ENCODE measurements around the gene ZNF550.
A peak's percentile ranks its signal among the peaks of the same experiment; 100 is the strongest.
"Not testable (repeated sequence)": the region's sequence is repeated elsewhere in the genome, so short reads cannot be mapped to it uniquely, and the experiment has no call there.

ZNF550 gene

DNA sequence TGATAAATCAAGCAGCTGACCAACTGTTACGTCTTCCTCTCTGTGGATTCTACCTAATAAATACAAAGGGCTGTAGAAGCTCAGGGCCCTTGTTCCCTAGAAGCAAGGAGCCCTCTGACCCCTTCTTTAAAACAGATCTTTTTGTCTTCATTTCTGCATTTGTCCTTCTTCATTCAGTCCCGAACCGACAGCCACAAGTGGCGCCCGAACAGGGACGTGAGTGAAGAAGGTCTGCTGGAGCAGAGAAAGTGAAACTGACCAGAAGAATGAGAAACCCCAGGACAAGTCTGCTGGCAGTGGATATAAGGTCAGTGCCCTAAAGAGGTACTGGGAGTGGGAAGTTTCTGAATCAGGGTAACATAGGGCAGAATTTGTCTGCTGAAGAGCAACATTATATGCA, 46.8 kb downstream of the ZNF550 start:
- Histone ChIP-seq H3K27ac (replicated peaks) (no peak overlapping the region), H3K27me3 (ENCODE audit: insufficient read depth, poor library complexity, severe bottlenecking) (no peaks in the 10 kb centered on the region), H3K4me3 (replicated peaks; ENCODE audit: insufficient read depth, low read length) (no peak overlapping the region)
- no peak for TF ChIP-seq GABPA (IDR thresholded peaks at IDR 0.05; ENCODE audit: low read depth)
- TF ChIP-seq, protein P1, sequence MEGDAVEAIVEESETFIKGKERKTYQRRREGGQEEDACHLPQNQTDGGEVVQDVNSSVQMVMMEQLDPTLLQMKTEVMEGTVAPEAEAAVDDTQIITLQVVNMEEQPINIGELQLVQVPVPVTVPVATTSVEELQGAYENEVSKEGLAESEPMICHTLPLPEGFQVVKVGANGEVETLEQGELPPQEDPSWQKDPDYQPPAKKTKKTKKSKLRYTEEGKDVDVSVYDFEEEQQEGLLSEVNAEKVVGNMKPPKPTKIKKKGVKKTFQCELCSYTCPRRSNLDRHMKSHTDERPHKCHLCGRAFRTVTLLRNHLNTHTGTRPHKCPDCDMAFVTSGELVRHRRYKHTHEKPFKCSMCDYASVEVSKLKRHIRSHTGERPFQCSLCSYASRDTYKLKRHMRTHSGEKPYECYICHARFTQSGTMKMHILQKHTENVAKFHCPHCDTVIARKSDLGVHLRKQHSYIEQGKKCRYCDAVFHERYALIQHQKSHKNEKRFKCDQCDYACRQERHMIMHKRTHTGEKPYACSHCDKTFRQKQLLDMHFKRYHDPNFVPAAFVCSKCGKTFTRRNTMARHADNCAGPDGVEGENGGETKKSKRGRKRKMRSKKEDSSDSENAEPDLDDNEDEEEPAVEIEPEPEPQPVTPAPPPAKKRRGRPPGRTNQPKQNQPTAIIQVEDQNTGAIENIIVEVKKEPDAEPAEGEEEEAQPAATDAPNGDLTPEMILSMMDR (IDR thresholded peaks at IDR 0.05; ENCODE audit: insufficient read depth, low read length): no peak
- TF ChIP-seq POLR2AphosphoS5 (IDR thresholded peaks at IDR 0.05; ENCODE audit: low read depth): no peak
- no peak for TF ChIP-seq SPI1 (IDR thresholded peaks at IDR 0.05; ENCODE audit: borderline replicate concordance, low read depth)
- TF ChIP-seq, protein P2, sequence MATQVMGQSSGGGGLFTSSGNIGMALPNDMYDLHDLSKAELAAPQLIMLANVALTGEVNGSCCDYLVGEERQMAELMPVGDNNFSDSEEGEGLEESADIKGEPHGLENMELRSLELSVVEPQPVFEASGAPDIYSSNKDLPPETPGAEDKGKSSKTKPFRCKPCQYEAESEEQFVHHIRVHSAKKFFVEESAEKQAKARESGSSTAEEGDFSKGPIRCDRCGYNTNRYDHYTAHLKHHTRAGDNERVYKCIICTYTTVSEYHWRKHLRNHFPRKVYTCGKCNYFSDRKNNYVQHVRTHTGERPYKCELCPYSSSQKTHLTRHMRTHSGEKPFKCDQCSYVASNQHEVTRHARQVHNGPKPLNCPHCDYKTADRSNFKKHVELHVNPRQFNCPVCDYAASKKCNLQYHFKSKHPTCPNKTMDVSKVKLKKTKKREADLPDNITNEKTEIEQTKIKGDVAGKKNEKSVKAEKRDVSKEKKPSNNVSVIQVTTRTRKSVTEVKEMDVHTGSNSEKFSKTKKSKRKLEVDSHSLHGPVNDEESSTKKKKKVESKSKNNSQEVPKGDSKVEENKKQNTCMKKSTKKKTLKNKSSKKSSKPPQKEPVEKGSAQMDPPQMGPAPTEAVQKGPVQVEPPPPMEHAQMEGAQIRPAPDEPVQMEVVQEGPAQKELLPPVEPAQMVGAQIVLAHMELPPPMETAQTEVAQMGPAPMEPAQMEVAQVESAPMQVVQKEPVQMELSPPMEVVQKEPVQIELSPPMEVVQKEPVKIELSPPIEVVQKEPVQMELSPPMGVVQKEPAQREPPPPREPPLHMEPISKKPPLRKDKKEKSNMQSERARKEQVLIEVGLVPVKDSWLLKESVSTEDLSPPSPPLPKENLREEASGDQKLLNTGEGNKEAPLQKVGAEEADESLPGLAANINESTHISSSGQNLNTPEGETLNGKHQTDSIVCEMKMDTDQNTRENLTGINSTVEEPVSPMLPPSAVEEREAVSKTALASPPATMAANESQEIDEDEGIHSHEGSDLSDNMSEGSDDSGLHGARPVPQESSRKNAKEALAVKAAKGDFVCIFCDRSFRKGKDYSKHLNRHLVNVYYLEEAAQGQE (IDR thresholded peaks at IDR 0.05; ENCODE audit: insufficient replicate concordance, low read depth): no peak
- DNase-seq (ENCODE audit: low read depth in 1 of 2, low spot score in 1 of 2): no peak

DNA sequence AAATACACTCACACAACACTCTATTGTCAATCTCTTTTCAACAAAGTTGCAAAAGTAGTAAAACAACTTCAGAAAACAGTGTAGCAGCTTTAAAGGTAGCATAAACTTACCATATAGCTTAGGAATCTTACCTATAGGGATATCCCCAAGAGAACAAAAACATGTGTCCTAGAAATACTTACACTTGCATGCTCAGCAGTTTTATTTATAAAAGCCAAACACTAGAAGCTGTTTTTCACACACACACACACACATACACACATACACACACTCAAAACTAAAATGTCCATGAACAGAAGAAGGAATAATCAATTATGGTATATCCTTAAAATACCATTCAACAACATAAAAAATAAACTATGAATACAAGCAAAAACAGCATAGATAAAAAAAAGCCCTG, 48.2 kb downstream of the ZNF550 start:
- Histone ChIP-seq H3K27ac (replicated peaks) (no peak overlapping the region), H3K4me3 (replicated peaks; ENCODE audit: insufficient read depth, low read length) (no peak overlapping the region), H3K27me3 (ENCODE audit: insufficient read depth, poor library complexity, severe bottlenecking) (no peaks in the 10 kb centered on the region)
- TF ChIP-seq POLR2AphosphoS5 (IDR thresholded peaks at IDR 0.05; ENCODE audit: low read depth): no peak
- no peak for TF ChIP-seq SPI1 (IDR thresholded peaks at IDR 0.05; ENCODE audit: borderline replicate concordance, low read depth)
- no peak for TF ChIP-seq GABPA (IDR thresholded peaks at IDR 0.05; ENCODE audit: low read depth)
- TF ChIP-seq, protein P1 (IDR thresholded peaks at IDR 0.05; ENCODE audit: insufficient read depth, low read length): no peak
- TF ChIP-seq, protein P2 (IDR thresholded peaks at IDR 0.05; ENCODE audit: insufficient replicate concordance, low read depth): no peak
- DNase-seq (ENCODE audit: low read depth in 1 of 2, low spot score in 1 of 2): no peak

DNA sequence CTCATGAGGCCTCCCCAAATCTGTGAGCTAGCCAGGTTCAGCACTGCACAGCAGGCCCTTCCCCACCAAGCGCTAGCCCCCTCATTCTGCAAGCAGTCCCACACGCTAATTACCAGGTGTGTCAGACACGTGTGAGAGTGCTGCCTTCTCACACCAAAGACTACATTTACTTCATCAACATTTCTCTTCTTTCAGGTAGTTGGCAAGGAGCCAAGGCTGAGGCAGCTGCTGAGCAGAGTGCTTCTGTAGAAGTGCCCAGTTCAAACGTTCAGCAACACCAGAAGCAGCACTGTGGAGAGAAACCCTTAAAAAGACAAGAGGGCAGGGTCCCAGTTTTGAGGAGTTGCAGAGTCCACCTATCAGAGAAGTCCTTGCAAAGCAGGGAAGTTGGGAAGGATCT, 53.5 kb downstream of the ZNF550 start:
- Histone ChIP-seq H3K27me3 (ENCODE audit: insufficient read depth, poor library complexity, severe bottlenecking) (no peaks in the 10 kb centered on the region), H3K27ac (replicated peaks) (no peak overlapping the region), H3K4me3 (replicated peaks; ENCODE audit: insufficient read depth, low read length) (no peak overlapping the region)
- DNase-seq (ENCODE audit: low read depth in 1 of 2, low spot score in 1 of 2): no peak
- no peak for TF ChIP-seq SPI1 (IDR thresholded peaks at IDR 0.05; ENCODE audit: borderline replicate concordance, low read depth)

DNA sequence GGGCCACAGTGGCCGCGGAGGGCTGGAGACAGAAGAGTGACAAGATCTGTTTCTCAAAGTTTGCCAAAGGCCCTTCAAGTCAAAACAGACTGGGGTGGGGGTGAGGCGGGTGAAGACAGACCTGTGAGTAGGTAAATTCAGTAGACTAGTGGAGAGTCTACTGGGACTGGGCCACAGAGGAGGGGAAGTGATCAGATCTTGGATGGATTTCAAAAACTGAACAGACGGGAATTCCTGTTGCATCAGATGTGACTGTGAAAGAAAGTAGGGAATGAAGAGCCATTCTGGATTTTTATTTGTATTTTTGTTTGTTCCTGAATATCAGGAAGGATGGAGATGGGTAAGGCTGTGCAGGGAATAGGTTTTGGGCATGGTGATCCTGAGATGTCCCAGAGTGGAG, 59.3 kb downstream of the ZNF550 start:
- H3K4me3 ChIP-seq (replicated peaks; ENCODE audit: insufficient read depth, low read length): peak overlapping the region; percentile 25
- H3K27me3 ChIP-seq (ENCODE audit: insufficient read depth, poor library complexity, severe bottlenecking); DNase-seq (ENCODE audit: low read depth in 1 of 2, low spot score in 1 of 2); H3K27ac ChIP-seq (replicated peaks): not testable (repeated sequence)

DNA sequence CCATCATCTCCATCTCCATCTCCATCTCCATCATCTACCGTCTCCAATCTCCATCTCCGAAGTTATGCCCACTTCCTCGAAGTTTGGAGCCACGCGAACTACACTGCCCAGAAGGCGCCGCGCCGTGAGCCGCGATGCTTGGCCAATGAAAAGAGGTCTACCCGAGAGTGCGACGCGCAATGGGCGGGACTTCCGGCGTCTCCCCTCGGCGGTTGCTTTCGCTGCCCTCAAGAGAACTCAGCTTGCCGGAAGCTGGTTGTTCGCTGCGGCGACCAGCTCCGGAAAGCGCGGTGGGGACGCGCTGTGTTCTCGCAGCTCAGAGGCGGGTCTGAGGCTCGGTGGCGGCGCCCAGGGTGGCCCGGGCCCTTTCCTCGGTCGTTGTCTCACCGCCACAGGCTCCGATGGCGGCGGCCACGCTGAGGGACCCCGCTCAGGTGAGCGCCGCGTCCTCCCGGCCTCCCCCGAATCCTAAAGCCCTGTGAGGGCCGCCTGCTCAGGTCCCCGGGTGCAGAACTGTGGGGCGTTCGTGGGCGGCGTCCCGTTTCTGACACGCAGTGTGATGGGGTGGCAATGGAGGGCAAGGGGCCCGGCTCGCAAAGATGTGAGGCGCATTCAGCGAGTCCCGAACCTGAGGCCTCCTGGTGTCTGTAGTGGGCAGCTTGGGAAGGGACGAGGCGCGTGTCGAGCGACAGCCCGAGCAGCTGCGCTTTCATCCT, 59.8 kb downstream of the ZNF550 start, which contains the start of gene ZNF773:
Gene ZNF773, plus strand, starts transcription at position 259 of the 716 bp plus-strand sequence. Its CDS starts 143 bp downstream, at position 402.
- DNase-seq (ENCODE audit: low read depth in 1 of 2, low spot score in 1 of 2): peak; percentile 95 to 96
- Histone ChIP-seq H3K27ac (replicated peaks) (peak within 1 kb of the TSS; percentile 92), H3K4me3 (replicated peaks; ENCODE audit: insufficient read depth, low read length) (peak within 1 kb of the TSS; percentile 66)
- TF ChIP-seq POLR2AphosphoS5 (IDR thresholded peaks at IDR 0.05; ENCODE audit: low read depth) (peak; percentile 81; the same call in 1 of the 2 replicates), GABPA (IDR thresholded peaks at IDR 0.05; ENCODE audit: low read depth) (peak; percentile 93), SPI1 (IDR thresholded peaks at IDR 0.05; ENCODE audit: borderline replicate concordance, low read depth) (peak; percentile 7; the same call in 1 of the 2 replicates)
- H3K27me3 ChIP-seq (ENCODE audit: insufficient read depth, poor library complexity, severe bottlenecking): not testable (repeated sequence)

DNA sequence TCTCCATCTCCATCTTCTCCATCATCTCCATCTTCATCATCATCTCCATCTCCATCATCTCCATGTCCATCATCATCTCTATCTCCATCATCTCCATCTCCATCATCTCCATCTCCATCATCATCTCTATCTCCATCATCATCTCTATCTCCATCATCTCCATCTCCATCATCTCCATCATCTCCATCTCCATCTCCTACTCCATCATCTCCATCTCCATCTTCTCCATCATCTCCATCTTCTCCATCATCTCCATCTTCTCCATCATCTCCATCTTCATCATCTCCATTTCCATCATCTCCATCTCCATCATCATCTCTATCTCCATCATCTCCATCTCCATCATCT, 60.4 kb downstream of the ZNF550 start:
- not testable (repeated sequence) for DNase-seq (ENCODE audit: low read depth in 1 of 2, low spot score in 1 of 2); H3K27me3 ChIP-seq (ENCODE audit: insufficient read depth, poor library complexity, severe bottlenecking); H3K4me3 ChIP-seq (replicated peaks; ENCODE audit: insufficient read depth, low read length); H3K27ac ChIP-seq (replicated peaks)

DNA sequence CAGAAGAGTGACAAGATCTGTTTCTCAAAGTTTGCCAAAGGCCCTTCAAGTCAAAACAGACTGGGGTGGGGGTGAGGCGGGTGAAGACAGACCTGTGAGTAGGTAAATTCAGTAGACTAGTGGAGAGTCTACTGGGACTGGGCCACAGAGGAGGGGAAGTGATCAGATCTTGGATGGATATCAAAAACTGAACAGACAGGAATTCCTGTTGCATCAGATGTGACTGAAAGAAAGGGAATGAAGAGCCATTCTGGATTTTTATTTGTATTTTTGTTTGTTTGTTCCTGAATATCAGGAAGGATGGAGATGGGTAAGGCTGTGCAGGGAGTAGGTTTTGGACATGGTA, 71.4 kb downstream of the ZNF550 start:
- DNase-seq (ENCODE audit: low read depth in 1 of 2, low spot score in 1 of 2); H3K27me3 ChIP-seq (ENCODE audit: insufficient read depth, poor library complexity, severe bottlenecking): not testable (repeated sequence)
- 0 out of 2 replicates have a peak overlapping the region, but pooled peaks have one; percentile 34 for H3K27ac ChIP-seq (replicated peaks)
- H3K4me3 ChIP-seq (replicated peaks; ENCODE audit: insufficient read depth, low read length): peak overlapping the region; percentile 13; the same call in 1 of the 2 replicates
